Peyer's patch (tissue), 4 donors: ENCODE measurements around the gene WHRN. TPM values are rescaled to one million over a fixed set of nuclear protein-coding genes. Genes with fewer than 3 reads are reported as not detected.

Experiments
- DNase-seq, 3 donors: peaks; one replicate each; pipeline ENCODE4 v3.0.0-alpha.2; 2017 to 2019
- H3K27ac ChIP-seq, 4 donors: fragments of 200-600 bp; sonication (generic); one replicate each; pipeline ENCODE4 v1.5.1; 2016 to 2019
- H3K27me3 ChIP-seq, 2 donors: fragments of 200-600 bp; sonication (generic); one replicate each; pipeline ENCODE4 v1.5.1; 2019
- H3K36me3 ChIP-seq, 3 donors: fragments of 200-600 bp; sonication (generic); one replicate each; pipeline ENCODE4 v1.5.1; 2016 to 2019
- H3K4me1 ChIP-seq, 4 donors: fragments of 200-600 bp; sonication (generic); one replicate each; pipeline ENCODE4 v1.5.1; 2016 to 2019
- H3K4me3 ChIP-seq, 4 donors: fragments of 200-600 bp; sonication (generic); 1 replicate in 3 of 4; 2 replicates in 1 of 4; pipeline ENCODE4 v1.5.1; 2016 to 2019; ENCODE audit warnings: mild to moderate bottlenecking in 1 of 4
- H3K9me3 ChIP-seq, 4 donors: fragments of 200-600 bp; sonication (generic); one replicate each; pipeline ENCODE4 v1.5.1; 2016 to 2019; ENCODE audit warnings: mild to moderate bottlenecking in 1 of 4
- CTCF ChIP-seq, 6 experiments: fragments of 450-650 bp in 4 of 6; fragments of 200-600 bp in 2 of 6; sonication (generic) in 1 of 6; IDR thresholded peaks; one replicate each; pipeline ENCODE4 v1.5.1; 2017 to 2019; ENCODE audit warnings: antibody characterized with exemption in 6 of 6, mild to moderate bottlenecking in 3 of 6, moderate library complexity in 1 of 6
- POLR2A ChIP-seq, 2 donors: fragments of 450-650 bp; IDR thresholded peaks; one replicate each; pipeline ENCODE4 v1.5.1; 2017; ENCODE audit warnings: antibody characterized with exemption in 2 of 2, mild to moderate bottlenecking in 2 of 2, moderate library complexity in 2 of 2
- total RNA-seq, 4 donors: library from RNA; depleted of rRNA; stranded (reverse); fragments of >200 nt; gene quantifications; one replicate each; pipeline ENCODE4 v1.1.0, GENCODE V29; 2016

WHRN gene
- total RNA-seq, 4 donors from 2014 or later = 10.7 to 35.5 (median 15.3) TPM

- H3K4me1 ChIP-seq = no peaks in the 10 kb centered on the region
- H3K27me3 ChIP-seq = no peaks in the 10 kb centered on the region
- no peak for DNase-seq
- no peak overlapping the region for H3K27ac ChIP-seq
- no peak overlapping the region for H3K4me3 ChIP-seq
- TF ChIP-seq POLR2A (IDR thresholded peaks at IDR 0.05) = no peak
- TF ChIP-seq CTCF (IDR thresholded peaks at IDR 0.05) = no peak
- H3K36me3 ChIP-seq = no peaks in the 10 kb centered on the region
- H3K9me3 ChIP-seq = no peaks in the 10 kb centered on the region
Observed at GRCh38 chr9:114529285-114529684, 24.0 kb upstream of the WHRN start.

- no peak for DNase-seq
- Histone ChIP-seq H3K27me3 (no peaks in the 10 kb centered on the region), H3K36me3 (no peaks in the 10 kb centered on the region), H3K4me1 (peaks cover 0 to 4% (median 0%) of the 10 kb centered on the region in 4 donors), H3K4me3 (no peak overlapping the region), H3K9me3 (no peaks in the 10 kb centered on the region), H3K27ac (no peak overlapping the region)
- TF ChIP-seq POLR2A (IDR thresholded peaks at IDR 0.05) (no peak), CTCF (IDR thresholded peaks at IDR 0.05) (no peak)
Observed at GRCh38 chr9:114526807-114527206, 21.5 kb upstream of the WHRN start.

- no peaks in the 10 kb centered on the region for H3K9me3 ChIP-seq
Observed at GRCh38 chr9:114525513-114525912, 20.2 kb upstream of the WHRN start.

GRCh38 chr9:114524247-114524681 lies 19.0 kb upstream of the WHRN start:
- TF ChIP-seq POLR2A (IDR thresholded peaks at IDR 0.05) (no peak), CTCF (IDR thresholded peaks at IDR 0.05) (no peak)
- no peak for DNase-seq
- H3K27ac ChIP-seq = peak overlapping the region in 1 of 4 donors; percentile 54

More at GRCh38 chr9:114525513-114525912, 20.2 kb upstream of the WHRN start:
- H3K4me3 ChIP-seq = no peak overlapping the region
- DNase-seq = no peak
- H3K36me3 ChIP-seq = no peaks in the 10 kb centered on the region
- H3K27me3 ChIP-seq = no peaks in the 10 kb centered on the region
- peaks cover 0 to 4% (median 0%) of the 10 kb centered on the region in 4 donors for H3K4me1 ChIP-seq
- no peak overlapping the region for H3K27ac ChIP-seq
- TF ChIP-seq CTCF (IDR thresholded peaks at IDR 0.05) (no peak), POLR2A (IDR thresholded peaks at IDR 0.05) (no peak)

GRCh38 chr9:114522847-114523246 lies 17.6 kb upstream of the WHRN start:
- Histone ChIP-seq H3K27ac (no peak overlapping the region), H3K9me3 (no peaks in the 10 kb centered on the region), H3K4me3 (no peak overlapping the region), H3K36me3 (no peaks in the 10 kb centered on the region), H3K4me1 (peaks cover 0 to 4% (median 0%) of the 10 kb centered on the region in 4 donors), H3K27me3 (no peaks in the 10 kb centered on the region)
- TF ChIP-seq POLR2A (IDR thresholded peaks at IDR 0.05) (no peak), CTCF (IDR thresholded peaks at IDR 0.05) (no peak)
- DNase-seq = peak in 1 of 3 donors; percentile 53

More at GRCh38 chr9:114524247-114524681, 19.0 kb upstream of the WHRN start:
- Histone ChIP-seq H3K36me3 (no peaks in the 10 kb centered on the region), H3K4me3 (no peak overlapping the region), H3K4me1 (peaks cover 0 to 4% (median 0%) of the 10 kb centered on the region in 4 donors), H3K9me3 (no peaks in the 10 kb centered on the region), H3K27me3 (no peaks in the 10 kb centered on the region)

- no peak for TF ChIP-seq CTCF (IDR thresholded peaks at IDR 0.05)
- no peak for TF ChIP-seq POLR2A (IDR thresholded peaks at IDR 0.05)
- no peak overlapping the region for H3K4me3 ChIP-seq
- H3K27me3 ChIP-seq = no peaks in the 10 kb centered on the region
- no peaks in the 10 kb centered on the region for H3K9me3 ChIP-seq
- DNase-seq = no peak
- peaks cover 0 to 4% (median 0%) of the 10 kb centered on the region in 4 donors for H3K4me1 ChIP-seq
- H3K27ac ChIP-seq = no peak overlapping the region
- no peaks in the 10 kb centered on the region for H3K36me3 ChIP-seq
Observed at GRCh38 chr9:114522286-114522685, 17.0 kb upstream of the WHRN start.
